GM21390 (cell line): ENCODE measurements around the gene RADIL.

Source experiments
- ATAC-seq: cut with Tn5 transposase; IDR thresholded peaks from one replicate; pipeline ENCODE4 v1.9.1; 2021; ENCODE audit not compliant: unreplicated experiment

The RADIL gene

DNA sequence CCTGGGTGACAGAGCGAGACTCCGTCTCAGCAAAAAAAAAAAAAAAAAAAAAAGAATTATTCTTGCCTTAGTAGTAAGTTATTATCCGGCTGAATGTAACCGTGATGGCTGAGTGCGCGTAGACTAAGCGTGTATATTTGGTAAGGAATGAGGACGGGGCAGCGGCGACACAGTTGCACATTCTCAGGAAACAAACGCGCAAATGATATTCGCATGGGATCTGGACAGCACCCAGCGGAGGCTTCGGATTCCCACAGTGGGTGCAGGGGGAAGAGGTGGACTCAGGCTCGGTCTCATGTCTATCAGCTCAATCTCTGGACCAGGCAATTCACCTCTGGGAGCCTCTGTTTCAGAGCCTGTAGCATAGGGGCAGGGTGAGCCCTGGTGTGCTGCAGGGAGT lies 50.8 kb downstream of the RADIL start:
- no peak for ATAC-seq

- no peak for ATAC-seq
These were observed 51.6 kb downstream of the RADIL start for GRCh38 chr7:4831723-4832495.

DNA sequence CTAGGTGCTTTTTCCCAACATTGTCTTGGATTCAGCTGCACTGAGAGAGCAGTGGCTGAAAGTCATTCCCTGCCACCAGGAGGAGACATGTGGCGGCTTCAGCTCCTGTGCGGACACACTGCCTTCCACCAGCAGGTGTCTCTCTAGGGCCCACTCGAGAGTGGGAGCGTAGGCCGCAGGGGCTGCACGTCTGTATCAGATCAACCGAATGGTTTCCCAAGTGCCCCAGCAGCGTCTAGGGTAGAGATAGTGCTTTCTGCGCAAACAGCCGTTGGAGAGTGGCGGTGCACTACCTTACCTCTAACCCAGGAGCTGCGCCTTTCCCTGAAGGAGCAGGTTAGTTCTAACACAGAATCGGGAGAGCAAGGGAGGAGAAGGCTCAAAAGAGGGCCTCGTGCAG lies 53.3 kb downstream of the RADIL start:
- peak; percentile 69 for ATAC-seq

DNA sequence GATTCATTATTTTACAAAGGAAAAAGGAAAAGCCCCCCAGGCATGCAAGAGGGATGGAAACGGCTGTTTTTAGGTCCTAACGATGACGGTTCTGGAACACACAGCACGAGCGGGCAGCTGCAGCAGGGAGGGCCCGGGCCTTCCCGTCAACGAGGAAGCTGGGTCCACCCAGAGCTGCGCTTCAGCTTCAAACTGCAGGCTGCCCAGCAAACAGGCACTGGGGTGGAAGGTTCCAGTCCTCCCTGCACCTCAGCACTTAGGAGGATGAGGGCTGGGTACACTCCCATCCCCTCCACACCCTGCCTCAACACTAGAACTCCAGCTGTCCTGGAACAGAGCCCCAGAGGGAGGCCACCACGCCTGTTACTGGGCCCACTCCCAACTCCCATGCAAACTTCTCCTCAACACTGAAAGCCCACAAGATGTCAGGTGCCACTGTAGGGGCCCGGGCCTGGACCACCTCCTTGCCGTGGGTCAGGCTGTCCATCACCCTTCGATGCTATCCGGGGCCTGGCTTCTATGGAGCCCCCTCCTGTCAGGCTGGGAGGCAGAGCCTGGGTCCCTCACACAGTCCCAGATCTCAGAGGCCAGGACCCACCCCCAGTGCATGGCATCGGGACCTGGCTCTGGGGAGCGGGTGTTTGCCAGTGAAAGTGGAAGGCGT lies 54.7 kb downstream of the RADIL start:
- no peak for ATAC-seq

DNA sequence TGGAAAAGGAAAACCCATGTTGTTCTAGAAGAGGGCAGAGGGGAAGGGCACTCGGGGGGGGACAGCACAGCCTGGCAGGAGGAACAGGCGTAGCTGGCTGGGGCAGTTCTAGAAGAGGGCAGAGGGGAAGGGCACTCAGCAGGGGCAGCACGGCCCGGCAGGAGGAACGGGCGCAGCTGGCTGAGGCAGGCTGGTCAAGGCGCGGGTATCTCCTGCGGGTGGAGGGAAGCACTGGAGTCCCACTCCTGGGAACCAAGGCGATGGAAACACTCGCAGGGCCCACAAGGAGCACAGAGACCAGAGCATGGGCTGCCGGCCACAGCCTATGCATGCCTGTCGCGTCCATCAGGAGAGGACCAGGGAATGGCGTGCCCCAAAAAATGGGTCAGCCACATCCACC lies 58.4 kb downstream of the RADIL start:
- ATAC-seq: no peak

DNA sequence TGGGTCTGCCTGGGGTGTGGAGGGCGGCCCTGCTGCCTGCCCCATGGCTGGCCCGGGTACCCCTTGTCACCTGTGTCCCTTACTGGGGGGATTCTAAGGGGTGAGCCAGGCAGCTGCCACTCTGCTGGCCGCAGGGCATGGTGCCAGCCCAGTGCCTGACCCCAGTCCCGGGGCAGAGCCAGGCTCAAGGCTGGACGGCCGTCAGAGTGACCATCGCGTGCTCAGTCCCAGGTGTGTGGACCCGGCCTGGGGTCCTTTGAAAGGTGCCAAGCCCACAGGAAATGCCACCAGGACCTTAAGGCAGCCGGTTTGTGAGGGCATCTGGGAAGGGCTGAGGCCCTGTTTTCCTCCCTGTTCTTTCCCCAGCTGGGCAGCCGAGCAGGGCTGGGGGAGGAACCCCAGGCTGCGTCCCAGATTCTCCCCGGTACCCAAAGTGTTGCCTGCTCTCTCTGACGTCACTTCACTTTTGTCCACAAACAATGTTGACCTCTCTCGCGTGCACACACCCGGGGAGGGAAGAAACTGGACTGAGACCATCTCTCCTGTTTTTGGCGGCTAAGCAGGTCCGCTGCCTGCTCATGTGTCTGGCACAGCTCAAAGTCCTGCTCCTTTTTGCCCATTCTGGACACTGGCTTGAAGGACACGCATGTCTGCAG lies 59.3 kb downstream of the RADIL start:
- no peak for ATAC-seq

DNA sequence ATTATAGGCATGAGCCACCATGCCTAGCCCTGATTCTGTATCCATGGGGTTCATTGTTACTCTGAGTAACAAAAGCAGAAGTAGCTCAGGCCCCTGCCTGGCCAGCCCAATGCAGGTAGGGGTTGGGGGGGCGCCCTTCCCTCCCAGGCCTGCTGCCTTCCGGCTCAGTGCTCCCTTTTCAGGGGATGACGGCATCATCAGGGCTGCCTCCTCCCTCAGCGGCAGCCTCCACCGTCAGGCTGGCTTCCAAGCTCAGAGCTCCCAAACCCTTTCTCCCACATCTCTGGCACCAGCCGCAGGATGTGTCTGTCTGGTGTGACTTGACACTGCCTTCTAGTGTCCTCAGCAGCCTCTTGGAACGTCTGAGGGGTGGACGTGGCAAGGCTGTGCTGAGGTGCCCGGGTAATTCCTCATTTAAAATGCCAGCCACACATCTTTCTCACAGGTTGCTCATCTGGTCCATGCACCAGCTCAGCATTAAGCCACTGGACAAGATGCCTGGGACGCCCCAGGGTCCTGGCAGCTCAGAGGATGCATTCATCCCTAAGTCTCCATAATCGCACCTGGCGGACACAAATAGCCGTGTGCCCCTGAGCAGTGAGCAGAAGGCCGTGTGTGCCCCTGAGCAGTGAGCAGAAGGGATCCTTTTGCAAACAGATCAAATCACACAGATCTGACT lies 59.9 kb downstream of the RADIL start:
- no peak for ATAC-seq

DNA sequence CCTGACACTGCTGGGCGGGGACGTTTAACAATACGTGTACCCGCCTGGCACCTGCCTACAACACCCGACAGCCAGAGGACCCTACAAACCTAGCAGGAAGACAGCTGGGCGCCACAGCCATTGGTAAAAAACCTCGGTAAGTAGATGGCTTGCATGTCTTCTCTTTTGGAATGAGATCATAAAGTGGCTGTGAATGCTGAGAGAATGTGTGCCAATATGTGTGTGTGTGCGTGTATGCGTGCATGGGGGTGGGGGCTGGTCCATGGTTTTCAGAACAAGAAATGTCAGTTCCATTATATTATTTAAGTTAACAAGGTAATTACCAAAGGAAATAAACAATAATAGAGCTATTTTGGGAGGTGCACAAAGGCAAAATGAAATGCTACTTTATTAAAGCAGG lies 60.8 kb downstream of the RADIL start:
- ATAC-seq: no peak

DNA sequence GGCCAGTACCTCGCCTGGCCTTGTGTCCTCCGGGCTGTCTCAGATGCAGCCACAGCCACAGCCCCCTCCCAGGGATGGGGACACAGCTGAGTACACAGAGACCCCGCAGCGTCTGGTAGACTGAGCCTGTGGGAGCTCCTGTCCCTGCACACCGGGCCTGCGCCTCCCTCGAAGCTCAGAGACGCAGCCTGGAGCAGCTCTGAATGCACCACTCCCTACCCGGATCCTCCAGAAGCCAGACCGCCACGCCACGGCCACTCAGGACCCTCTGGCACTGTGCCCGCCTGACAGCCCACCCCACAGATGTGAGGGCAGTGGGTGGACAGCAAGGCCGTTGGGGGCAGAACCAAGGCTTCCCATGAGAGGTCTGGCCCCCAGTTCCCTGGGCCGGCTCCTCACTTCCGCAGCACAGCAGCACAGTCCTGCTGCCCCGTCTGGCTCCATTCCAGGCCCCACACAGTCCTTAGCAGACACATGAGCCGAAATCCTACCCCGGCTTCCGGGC lies 62.5 kb downstream of the RADIL start:
- ATAC-seq: no peak

DNA sequence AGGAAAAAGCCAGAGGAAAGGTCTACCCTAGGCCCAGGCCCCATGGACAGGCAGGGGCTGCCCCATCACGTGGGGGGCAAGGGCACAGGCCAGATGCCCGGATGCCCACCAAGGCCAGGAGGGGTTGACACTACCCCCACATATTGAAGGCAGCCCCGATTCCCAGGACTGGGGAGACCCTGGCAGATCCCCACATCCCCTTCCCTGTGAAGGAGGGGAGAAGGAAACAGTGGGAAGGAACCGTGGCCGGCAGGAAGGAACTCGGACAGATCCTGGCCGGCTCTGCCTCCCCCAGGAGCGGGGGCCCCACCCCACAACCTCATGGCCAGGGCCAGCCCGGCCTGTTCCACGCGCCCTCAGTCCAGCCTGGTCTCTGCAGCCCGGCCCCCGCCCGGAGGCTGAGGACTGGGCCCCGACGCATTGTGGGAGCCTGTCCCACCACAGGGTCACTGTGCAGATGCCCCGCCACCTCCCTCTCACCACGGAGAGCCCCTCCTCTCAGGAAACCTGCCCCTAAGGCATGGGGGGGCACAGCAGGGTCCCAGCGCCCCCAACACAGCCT lies 63.0 kb downstream of the RADIL start:
- no peak for ATAC-seq

DNA sequence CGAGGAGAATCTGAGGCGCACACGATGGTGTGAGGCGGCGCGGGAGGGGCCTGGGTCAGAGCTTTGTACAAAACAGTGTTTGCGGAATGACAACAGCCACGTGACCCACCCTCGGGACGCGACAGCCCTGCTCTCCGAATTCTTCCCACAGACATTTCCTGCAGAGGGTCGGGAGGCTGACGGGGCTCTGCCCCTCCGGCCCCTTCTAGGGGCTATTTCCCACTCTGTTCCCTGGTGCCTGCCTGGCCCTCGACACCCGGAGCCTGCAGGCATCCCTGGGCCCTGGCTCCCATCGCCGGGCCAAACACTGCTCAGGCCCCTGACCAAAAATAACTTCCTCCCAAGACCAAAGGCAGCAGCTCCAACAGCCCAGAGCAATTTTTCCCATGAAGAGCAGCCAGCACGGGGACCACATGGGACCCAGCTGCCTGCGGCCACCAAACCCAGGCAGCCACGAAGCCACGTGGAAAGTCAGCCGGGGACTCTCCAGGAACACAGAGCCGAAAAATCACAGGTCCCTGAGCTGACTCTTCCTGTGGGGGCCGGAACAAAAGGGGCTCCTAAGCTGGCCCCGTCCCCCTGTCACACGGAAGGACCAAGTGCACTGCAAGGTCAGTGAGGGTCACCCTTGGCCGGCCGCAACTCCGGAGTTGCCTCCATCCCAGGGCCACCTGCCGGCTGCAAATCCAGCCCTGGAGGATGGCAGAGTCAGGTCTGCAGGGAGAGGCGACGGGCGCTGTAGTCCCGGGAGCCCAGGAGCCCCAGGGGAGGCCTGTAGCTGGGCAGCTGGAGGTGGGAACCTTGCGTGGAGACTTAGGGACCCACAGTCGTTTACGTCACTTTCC lies 63.7 kb downstream of the RADIL start:
- no peak for ATAC-seq

- no peak for ATAC-seq
These were observed 65.3 kb downstream of the RADIL start for GRCh38 chr7:4818000-4818794.

- no peak for ATAC-seq
These were observed 66.2 kb downstream of the RADIL start for GRCh38 chr7:4817178-4817901.

DNA sequence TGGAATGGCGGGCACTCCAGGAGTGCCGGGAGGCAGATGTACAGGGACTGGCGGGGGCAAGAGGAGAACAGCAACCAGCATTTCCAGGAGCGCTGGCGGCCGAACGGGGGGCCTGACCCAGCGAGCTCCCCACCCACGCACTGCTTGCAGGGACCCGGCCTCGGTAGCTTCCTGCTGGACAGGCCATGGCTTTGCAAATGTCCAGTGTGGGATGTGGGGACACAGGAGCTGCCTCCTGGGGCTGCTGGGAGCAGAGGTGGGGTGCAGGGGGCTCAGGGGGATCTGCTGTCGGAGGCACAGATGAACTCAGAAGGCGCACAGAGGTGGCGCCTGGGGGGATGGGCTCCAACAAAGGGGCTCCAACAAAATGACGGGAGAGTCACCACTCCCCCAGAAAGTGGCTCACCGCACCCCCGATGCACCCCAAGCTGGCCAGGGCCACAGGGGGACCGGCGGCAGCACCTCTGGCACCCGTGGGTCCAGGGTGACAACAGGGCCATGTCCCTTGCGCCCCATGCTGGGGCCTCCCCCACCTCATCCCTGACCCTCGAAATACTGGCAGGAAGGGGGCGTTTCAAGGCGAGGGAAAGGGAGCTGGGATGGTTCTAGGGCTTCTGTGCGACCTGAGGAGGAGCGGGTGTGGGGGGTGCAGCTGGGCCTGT lies 67.0 kb downstream of the RADIL start:
- ATAC-seq: no peak

DNA sequence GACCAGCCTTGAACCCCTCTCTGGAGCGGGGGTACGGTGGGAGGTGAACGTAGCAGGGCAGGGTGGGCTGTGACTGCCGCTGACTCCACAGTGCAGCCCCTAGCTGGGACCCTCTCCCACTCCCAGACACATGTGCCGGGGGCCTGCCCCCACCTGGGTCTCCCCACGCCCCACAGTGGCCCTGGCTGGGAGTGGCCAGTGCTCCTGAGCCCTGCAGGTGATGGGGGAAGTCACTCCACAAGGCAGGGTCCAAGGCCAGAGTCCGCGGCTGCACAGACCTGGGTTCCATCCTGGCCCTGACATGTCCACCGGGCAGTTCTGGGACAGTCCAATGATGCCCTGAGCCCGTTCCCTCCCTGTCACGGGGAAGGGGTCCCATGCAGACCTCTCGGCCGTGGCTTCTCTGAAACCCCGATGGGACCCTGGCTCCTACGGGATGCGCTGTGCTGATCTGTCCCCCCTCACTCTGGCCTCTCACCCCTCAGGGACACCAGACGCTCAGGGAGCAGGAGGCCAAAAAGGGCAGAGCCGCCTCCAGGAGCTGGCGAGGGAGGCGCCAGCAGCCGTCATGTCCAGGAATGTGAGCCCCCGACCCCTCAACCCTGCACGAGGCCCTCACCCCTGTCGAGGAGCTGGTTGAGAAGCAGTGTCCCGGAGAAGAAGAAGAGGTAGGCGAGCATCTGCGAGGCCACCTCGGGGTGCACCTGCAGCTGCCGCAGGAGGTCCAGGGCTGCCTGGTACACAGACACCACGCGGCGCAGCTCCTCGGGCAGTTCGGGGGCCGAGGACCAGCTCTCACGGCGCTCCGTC lies 67.7 kb downstream of the RADIL start:
- no peak for ATAC-seq

- no peak for ATAC-seq
These were observed 68.4 kb downstream of the RADIL start for GRCh38 chr7:4815121-4815520.

DNA sequence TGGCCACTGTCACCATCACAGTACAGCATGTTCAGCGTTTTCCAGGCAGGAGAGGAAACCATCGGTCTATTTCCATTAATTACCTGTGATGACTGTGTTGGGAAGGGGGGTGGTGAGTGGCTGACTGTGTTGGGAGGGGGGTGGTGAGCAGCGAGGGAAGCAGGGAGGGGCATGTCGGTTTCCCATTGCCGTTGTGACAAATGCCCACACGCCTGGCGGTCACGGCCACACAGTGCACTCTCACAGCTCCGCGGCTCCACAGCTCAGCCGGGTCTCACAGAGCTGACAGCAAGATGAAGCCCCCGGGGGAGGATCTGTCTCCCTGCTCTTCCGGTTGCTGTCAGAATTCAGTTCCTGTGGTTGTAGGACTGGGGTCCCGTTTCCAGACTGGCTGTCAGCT lies 69.1 kb downstream of the RADIL start:
- ATAC-seq: no peak
